ENCODE measurements around the gene CXCL16.
"Not testable (repeated sequence)": the region's sequence is repeated elsewhere in the genome, so short reads cannot be mapped to it uniquely, and the experiment has no call there.

CXCL16 gene

DNA sequence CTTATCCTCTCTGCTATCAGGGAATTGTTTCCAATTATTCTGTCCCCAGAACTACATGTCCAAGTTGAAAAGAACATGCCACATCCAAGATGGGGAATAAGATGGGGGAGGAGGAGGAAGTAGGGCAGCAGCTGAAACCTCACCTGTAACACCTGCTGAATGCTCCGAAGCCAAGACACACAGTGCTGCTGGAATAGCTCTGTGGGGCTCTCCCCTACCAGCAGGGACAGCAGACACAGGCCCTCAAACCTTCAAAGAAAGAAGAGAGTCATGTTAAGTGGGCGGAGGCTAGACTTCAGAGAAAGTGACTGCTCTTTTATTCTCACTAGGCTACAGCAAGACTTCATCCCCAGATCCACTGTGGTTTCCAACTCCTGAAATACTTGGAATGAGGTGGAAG, 49.0 kb downstream of the CXCL16 start:
- no peak for DNase-seq

DNA sequence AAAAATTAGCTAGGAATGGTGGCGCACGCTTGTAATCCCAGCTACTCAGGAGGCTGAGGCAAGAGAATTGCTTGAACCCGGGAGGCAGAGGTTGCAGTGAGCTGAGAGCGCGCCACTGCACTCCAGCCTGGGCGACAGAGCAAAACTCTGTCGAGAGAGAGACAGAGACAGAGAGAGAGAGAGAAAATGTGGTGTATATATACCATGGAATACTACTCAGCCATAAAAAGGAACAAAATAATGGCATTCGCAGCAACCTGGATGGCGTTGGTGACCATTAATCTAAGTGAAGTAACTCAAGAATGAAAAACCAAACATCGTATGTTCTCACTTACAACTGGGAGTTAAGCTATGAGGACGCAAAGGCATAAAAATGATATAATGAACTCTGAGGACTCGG, 49.9 kb downstream of the CXCL16 start:
- not testable (repeated sequence) for DNase-seq

DNA sequence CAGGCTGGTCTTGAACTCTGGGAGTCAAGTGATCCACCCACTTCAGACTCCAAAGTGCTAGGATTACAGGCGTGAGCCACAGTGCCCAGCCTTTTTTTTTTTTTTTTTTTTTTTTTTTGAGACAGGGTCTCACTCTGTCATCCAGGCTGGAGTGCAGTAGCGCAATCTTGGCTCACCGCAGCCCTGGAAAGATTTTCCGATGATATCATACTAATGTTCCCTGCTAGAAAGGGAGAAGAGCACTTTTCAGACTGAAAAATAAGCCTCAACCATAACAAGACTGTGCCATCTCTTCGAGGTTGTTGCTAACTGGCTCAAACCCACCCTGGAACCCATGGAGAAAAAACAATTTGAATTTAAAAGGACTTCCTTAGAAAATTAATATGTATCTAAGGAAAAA, 56.0 kb downstream of the CXCL16 start:
- DNase-seq = not testable (repeated sequence)
